Liver (tissue), 5 donors: ENCODE measurements around the gene COL23A1. TPM values are rescaled to one million over a fixed set of nuclear protein-coding genes. Genes with fewer than 3 reads are reported as not detected.

Experiments used
- polyA plus RNA-seq, 2 donors: library from polyadenylated mRNA; stranded (reverse) in 1 of 2; unstranded in 1 of 2; fragments of 200-250 nt in 1 of 2; fragments of >200 nt in 1 of 2; fragmentation: Nextera tagmentation in 1 of 2; extraction: Ambion mirVana in 1 of 2; gene quantifications; one replicate each; pipeline versions ENCODE4 v1.2.1 to v1.2.3, GENCODE V29; 2013 to 2015
- small RNA-seq: library from RNA; depleted of rRNA; stranded (forward); fragments of <200 nt; gene quantifications from one replicate; pipeline ENCODE3, GENCODE V24; 2014
- total RNA-seq, 2 donors: library from RNA; depleted of rRNA; stranded (reverse); fragments of >200 nt; gene quantifications; one replicate each; pipeline ENCODE4 v1.2.3, GENCODE V29; 2014
- donor health status: healthy.
- donor health status: healthy.
- donor health status: healthy.

The COL23A1 gene
- total and polyA plus RNA-seq, 4 donors: 0.08 to 1.4 (median 0.27) TPM

Small RNA genes within 50 kb of the gene (small RNA-seq; reads per million reads assigned to genes)
- gene RN7SKP70 (not detected), gene RN7SL646P (not detected)

Other genes starting within 250 kb of the COL23A1 start
- 10 to 100 TPM; 27.1 to 28.2 TPM for gene CLK4, start 36.7 kb upstream of the COL23A1 start, total RNA-seq
- 10 to 100 TPM in 1 of 2 donors, 1 to 10 TPM in 1; 5.0 to 16.8 TPM for gene CLK4, start 36.7 kb upstream of the COL23A1 start, polyA plus RNA-seq
- gene ZNF354A, start 140.3 kb upstream of the COL23A1 start, total RNA-seq: 1 to 10 TPM; 2.8 to 4.0 TPM
- gene ZNF354A, start 140.3 kb upstream of the COL23A1 start, polyA plus RNA-seq: 1 to 10 TPM; 1.7 to 1.9 TPM